Sigmoid colon (tissue), 4 donors: ENCODE measurements around the gene GRIN2A.

Source experiments
- EP300 ChIP-seq, 4 donors: sonication (generic); formaldehyde crosslinking; IDR thresholded peaks; one replicate each; pipeline ENCODE4 v1.6.1; 2017; ENCODE audit warnings: antibody characterized with exemption in 4 of 4
- POLR2A ChIP-seq, 2 donors: fragments of 450-650 bp; IDR thresholded peaks; one replicate each; pipeline ENCODE4 v1.6.1; 2016; ENCODE audit warnings: antibody characterized with exemption in 2 of 2, mild to moderate bottlenecking in 2 of 2, moderate library complexity in 2 of 2
- POLR2AphosphoS5 ChIP-seq, 4 donors: sonication (generic); formaldehyde crosslinking; IDR thresholded peaks; one replicate each; pipeline ENCODE4 v1.6.1; 2017; ENCODE audit warnings: antibody characterized with exemption in 4 of 4
- TF ChIP-seq, protein P1 (sequence below), 4 experiments: fragments of 450-650 bp in 3 of 4; fragments of 200-600 bp in 1 of 4; IDR thresholded peaks; one replicate each; pipeline ENCODE4 v1.5.1; 2016 to 2019; ENCODE audit warnings: antibody characterized with exemption in 4 of 4, mild to moderate bottlenecking in 3 of 4, moderate library complexity in 2 of 4

DNA sequence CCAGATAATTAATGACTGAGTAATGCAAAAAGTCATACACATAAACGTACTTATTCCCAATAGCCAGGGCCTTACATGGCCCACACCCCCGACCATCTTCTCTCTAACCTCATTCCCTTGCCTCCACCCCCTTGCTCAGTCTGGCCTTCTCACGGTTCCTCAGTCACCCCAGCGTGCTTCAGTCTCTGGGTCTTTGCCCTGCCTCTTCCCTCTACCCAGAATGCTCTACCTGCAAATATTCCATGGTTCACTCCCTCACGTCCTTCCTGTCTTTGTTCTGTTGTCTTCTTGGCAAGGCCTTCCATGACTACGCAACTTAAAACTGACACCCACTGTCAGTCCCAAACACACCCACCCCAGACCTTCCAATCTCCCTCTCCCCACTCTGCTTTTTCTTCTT lies 468.3 kb downstream of the GRIN2A start:
- TF ChIP-seq, protein P1, sequence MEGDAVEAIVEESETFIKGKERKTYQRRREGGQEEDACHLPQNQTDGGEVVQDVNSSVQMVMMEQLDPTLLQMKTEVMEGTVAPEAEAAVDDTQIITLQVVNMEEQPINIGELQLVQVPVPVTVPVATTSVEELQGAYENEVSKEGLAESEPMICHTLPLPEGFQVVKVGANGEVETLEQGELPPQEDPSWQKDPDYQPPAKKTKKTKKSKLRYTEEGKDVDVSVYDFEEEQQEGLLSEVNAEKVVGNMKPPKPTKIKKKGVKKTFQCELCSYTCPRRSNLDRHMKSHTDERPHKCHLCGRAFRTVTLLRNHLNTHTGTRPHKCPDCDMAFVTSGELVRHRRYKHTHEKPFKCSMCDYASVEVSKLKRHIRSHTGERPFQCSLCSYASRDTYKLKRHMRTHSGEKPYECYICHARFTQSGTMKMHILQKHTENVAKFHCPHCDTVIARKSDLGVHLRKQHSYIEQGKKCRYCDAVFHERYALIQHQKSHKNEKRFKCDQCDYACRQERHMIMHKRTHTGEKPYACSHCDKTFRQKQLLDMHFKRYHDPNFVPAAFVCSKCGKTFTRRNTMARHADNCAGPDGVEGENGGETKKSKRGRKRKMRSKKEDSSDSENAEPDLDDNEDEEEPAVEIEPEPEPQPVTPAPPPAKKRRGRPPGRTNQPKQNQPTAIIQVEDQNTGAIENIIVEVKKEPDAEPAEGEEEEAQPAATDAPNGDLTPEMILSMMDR (IDR thresholded peaks at IDR 0.05) = no peak
- no peak for TF ChIP-seq POLR2A (IDR thresholded peaks at IDR 0.05)
- no peak for TF ChIP-seq POLR2AphosphoS5 (IDR thresholded peaks at IDR 0.05)
- no peak for TF ChIP-seq EP300 (IDR thresholded peaks at IDR 0.05)
